Measurements from ENCODE around the gene TELO2. TPM values are rescaled to one million over a fixed set of nuclear protein-coding genes. Genes with fewer than 3 reads are reported as not detected.

TELO2 gene
- 48.2 and 51.6 TPM in 2 replicates for total RNA-seq
- 50.7 and 58.7 TPM in 2 replicates for polyA plus RNA-seq

DNA sequence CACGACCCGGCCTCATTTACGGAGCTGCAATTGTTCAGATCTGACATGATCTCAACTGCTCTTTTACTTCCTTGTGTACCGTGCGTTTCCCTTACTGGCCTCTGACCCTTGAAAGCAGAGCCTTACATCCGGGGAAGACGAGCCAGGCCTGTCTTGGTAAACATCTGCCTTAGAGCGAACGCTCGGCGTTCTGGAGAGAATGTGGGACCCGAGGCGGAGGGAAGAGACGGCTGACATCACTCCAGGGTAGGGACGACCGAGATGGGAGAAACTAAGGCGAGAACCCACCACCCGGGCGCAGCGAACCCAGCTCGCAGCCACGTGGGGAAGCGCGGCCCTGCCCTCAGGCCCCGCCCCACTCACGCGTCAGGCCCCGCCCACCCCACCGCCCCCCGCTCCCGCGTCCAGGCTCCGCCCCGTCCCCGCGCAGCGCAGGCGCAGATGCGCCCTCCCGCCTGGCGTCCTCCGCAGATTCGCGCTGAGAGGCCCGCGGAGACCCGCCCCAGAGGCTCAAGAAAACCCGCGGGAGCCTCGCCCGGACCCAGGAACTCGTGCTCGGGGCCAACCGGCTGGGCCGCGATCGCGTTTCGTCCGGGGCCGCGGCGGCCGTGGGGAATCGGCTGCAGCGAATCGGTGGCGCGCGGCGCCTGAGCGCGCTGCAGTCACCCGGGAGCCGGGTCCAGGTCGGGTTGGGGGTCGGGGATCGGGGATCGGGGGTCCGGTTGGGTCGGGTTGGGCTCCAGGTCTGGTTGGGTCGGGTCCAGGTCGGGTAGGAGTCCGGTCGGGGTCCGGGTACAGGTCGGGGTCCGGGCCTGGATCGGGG, at the start of gene TELO2:
Gene TELO2 (plus strand): TSS at position 438 of the 823 bp plus-strand sequence. CDS start 922 bp downstream, outside the sequence.
- Histone ChIP-seq H3K27me3 (no peaks in the 10 kb centered on the region), H3K27ac (peak within 1 kb of the TSS; percentile 97), H3K4me1 (ENCODE audit: low read depth) (peaks cover 8% of the 10 kb centered on the region), H3K4me3 (peak within 1 kb of the TSS; percentile 76), H3K36me3 (peaks cover 3% of the 10 kb centered on the region), H3K9me3 (ENCODE audit: low read depth) (no peaks in the 10 kb centered on the region)
- no peak for TF ChIP-seq CTCF (IDR thresholded peaks at IDR 0.05; ENCODE audit: low read depth, low read length)
- peak; percentile 86 to 87 for DNase-seq (ENCODE audit: low read depth in 1 of 2, low spot score in 1 of 2)

DNA sequence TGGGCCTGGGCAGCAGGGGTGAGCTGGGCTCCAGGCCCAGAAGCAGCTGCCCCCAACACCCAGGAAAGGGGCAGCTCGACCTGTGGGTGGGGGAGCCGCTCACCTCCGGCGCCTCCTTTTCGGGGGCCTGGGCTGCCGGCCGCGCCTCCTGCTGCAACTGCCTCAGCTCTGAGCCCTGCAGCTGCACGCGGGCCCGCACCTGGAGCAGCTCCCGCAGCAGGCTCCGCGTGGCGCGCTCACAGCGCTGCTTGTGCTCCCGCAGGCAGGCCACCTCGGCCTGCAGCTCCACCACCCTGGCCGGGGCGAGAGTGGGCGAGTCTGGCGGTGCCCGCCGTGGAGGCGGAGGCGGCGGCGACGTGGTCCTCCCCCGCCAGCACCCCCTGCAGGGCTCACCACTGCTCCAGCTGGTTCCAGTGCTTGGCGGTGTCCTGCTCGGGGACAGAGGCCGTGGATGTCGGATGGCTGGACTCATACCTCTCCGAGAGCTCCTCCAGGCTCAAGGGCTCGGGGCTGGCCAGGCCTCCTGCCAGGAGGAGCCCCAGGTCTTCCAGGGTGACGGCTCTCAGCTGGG, 49.7 kb upstream of the TELO2 start:
- H3K27ac ChIP-seq, result no peak overlapping the region
- DNase-seq (ENCODE audit: low read depth in 1 of 2, low spot score in 1 of 2), result no peak
- no peak overlapping the region for H3K4me3 ChIP-seq
- no peaks in the 10 kb centered on the region for H3K9me3 ChIP-seq (ENCODE audit: low read depth)
- H3K36me3 ChIP-seq, result no peaks in the 10 kb centered on the region
- TF ChIP-seq CTCF (IDR thresholded peaks at IDR 0.05; ENCODE audit: low read depth, low read length), result no peak
- H3K4me1 ChIP-seq (ENCODE audit: low read depth), result no peaks in the 10 kb centered on the region
- H3K27me3 ChIP-seq, result no peaks in the 10 kb centered on the region

DNA sequence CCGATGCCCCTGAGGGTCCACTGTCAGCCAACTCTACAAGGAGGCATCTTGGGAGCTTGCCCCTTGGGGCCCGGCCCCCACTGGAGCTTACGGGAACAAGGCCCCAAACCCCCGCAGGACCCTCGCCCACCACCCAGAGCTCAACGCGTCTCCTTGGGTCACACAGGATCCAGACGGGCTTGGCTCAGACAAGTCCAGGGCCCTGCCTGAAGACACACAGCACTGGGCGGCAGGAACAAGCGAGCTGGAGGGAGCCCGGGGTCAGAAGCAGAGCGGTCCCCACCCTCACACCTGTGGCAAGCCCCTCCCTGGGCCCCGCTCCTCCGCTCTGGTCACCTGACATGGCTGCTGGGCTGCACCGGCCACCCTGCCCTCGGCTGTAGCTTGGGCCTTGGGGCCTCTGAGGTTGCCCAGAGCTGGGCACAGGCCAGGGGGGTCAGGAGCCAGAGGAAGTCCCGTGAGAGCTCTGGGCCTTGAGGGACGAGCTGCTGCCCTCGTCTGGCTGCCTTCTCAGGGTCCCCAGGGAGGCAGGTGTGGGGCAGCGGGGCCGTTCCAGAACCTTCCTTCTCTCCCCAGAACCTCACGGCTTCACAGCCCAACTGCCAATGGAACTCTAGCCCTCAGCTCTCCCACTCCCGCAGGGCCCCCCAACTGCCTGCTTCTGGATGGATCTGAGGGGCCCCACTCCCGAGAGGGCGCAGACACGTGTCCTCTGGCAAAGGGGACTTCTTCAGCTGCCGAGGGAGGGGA, 49.0 kb upstream of the TELO2 start, which contains the start of gene CCDC154:
Gene CCDC154 (minus strand): TSS at position 577 of the 750 bp plus-strand sequence. CDS start 234 bp downstream, at position 343.
- H3K4me1 ChIP-seq (ENCODE audit: low read depth), result no peaks in the 10 kb centered on the region
- no peak within 1 kb of the TSS for H3K4me3 ChIP-seq
- TF ChIP-seq CTCF (IDR thresholded peaks at IDR 0.05; ENCODE audit: low read depth, low read length), result no peak
- no peak for DNase-seq (ENCODE audit: low read depth in 1 of 2, low spot score in 1 of 2)
- H3K9me3 ChIP-seq (ENCODE audit: low read depth), result no peaks in the 10 kb centered on the region
- H3K27me3 ChIP-seq, result no peaks in the 10 kb centered on the region
- no peak within 1 kb of the TSS for H3K27ac ChIP-seq
- no peaks in the 10 kb centered on the region for H3K36me3 ChIP-seq

GRCh38 chr16:1444730-1445517, 48.2 kb upstream of the TELO2 start:
- Histone ChIP-seq H3K4me3 (no peak overlapping the region), H3K4me1 (ENCODE audit: low read depth) (no peaks in the 10 kb centered on the region), H3K27ac (no peak overlapping the region), H3K36me3 (no peaks in the 10 kb centered on the region), H3K27me3 (no peaks in the 10 kb centered on the region), H3K9me3 (ENCODE audit: low read depth) (no peaks in the 10 kb centered on the region)
- TF ChIP-seq CTCF (IDR thresholded peaks at IDR 0.05; ENCODE audit: low read depth, low read length), result no peak
- no peak for DNase-seq (ENCODE audit: low read depth in 1 of 2, low spot score in 1 of 2)

Data from cardiac muscle cell (in vitro differentiated cells and primary cell).